Thyroid gland (tissue), 4 donors: Measurements from ENCODE around the gene ZMPSTE24. TPM values are rescaled to one million over a fixed set of nuclear protein-coding genes. Genes with fewer than 3 reads are reported as not detected.
A peak's percentile ranks its signal among the peaks of the same experiment; 100 is the strongest.

Source experiments
- DNase-seq, 2 donors: peaks; one replicate each; pipeline ENCODE4 v3.0.0-alpha.2; 2019
- H3K27ac ChIP-seq, 3 donors: fragments of 200-600 bp; sonication (generic); 1 replicate in 2 of 3; 2 replicates in 1 of 3; pipeline ENCODE4 v1.5.1; 2016 to 2019; ENCODE audit warnings: mild to moderate bottlenecking in 1 of 3, moderate library complexity in 1 of 3
- H3K27me3 ChIP-seq: fragments of 200-600 bp; sonication (generic); one replicate; pipeline ENCODE4 v1.5.1; 2019
- H3K36me3 ChIP-seq, 2 donors: fragments of 200-600 bp; sonication (generic); one replicate each; pipeline ENCODE4 v1.5.1; 2016 to 2019
- H3K4me1 ChIP-seq, 2 donors: fragments of 200-600 bp; sonication (generic); one replicate each; pipeline ENCODE4 v1.5.1; 2017 to 2019
- H3K4me3 ChIP-seq, 3 donors: fragments of 200-600 bp; sonication (generic); replicated peaks in 1 of 3; 1 replicate in 2 of 3; 2 replicates in 1 of 3; pipeline ENCODE4 v1.5.1; 2016; ENCODE audit warnings: mild to moderate bottlenecking in 1 of 3
- H3K9me3 ChIP-seq: fragments of 200-600 bp; sonication (generic); one replicate; pipeline ENCODE4 v1.5.1; 2017
- CTCF ChIP-seq, 6 experiments: fragments of 200-600 bp in 3 of 6; fragments of 450-650 bp in 3 of 6; sonication (generic) in 3 of 6; IDR thresholded peaks; one replicate each; pipeline ENCODE4 v1.5.1; 2016 to 2019; ENCODE audit warnings: antibody characterized with exemption in 6 of 6, mild to moderate bottlenecking in 2 of 6, inconsistent platforms in 1 of 6, moderate library complexity in 1 of 6
- POLR2A ChIP-seq, 2 donors: fragments of 450-650 bp; IDR thresholded peaks; one replicate each; pipeline ENCODE4 v1.6.1; 2017; ENCODE audit warnings: antibody characterized with exemption in 2 of 2, mild to moderate bottlenecking in 2 of 2, moderate library complexity in 1 of 2
- WGBS, 2 donors: methylation state at CpG; one replicate each; pipeline ENCODE4 v1.1.5; 2017; 5-methylcytosine and 5-hydroxymethylcytosine counted together
- intact Hi-C: fragments of 100-400 bp; cut with DNase I; formaldehyde crosslinking; loops from one replicate; pipeline ENCODE4 v1.15.1; 2023
- total RNA-seq, 4 donors: library from RNA; depleted of rRNA; stranded (reverse); fragments of >200 nt; gene quantifications; one replicate each; pipeline ENCODE4 v1.2.3, GENCODE V29; 2016

Gene ZMPSTE24
- total RNA-seq, 4 donors from 2014 or later, result 45.1 to 61.7 (median 56.7) TPM

GRCh38 chr1:40306296-40306695 lies 48.3 kb downstream of the ZMPSTE24 start:
- WGBS, 2 donors, result 68 to 88% methylated on average over 4 of the region's 4 CpGs
- Histone ChIP-seq H3K27ac (no peak overlapping the region), H3K4me1 (peaks cover 23 to 26% of the 10 kb centered on the region in 2 donors), H3K9me3 (no peaks in the 10 kb centered on the region), H3K36me3 (no peaks in the 10 kb centered on the region), H3K27me3 (no peaks in the 10 kb centered on the region), H3K4me3 (no peak overlapping the region)
- TF ChIP-seq POLR2A (IDR thresholded peaks at IDR 0.05), result no peak
- no peak for TF ChIP-seq CTCF (IDR thresholded peaks at IDR 0.05)
- intact Hi-C loops, result no loop called here
- no peak for DNase-seq

GRCh38 chr1:40307186-40307585 lies 49.1 kb downstream of the ZMPSTE24 start:
- Histone ChIP-seq H3K36me3 (no peaks in the 10 kb centered on the region), H3K9me3 (no peaks in the 10 kb centered on the region), H3K27me3 (no peaks in the 10 kb centered on the region), H3K4me3 (no peak overlapping the region), H3K27ac (no peak overlapping the region), H3K4me1 (peaks cover 23 to 26% of the 10 kb centered on the region in 2 donors)
- WGBS, 2 donors, result 96 to 100% methylated on average over 3 to 6 of the region's 6 CpGs
- no peak for DNase-seq
- intact Hi-C loops, result no loop called here
- TF ChIP-seq POLR2A (IDR thresholded peaks at IDR 0.05) (no peak), CTCF (IDR thresholded peaks at IDR 0.05) (no peak)

GRCh38 chr1:40308036-40308727 lies 50.1 kb downstream of the ZMPSTE24 start:
- intact Hi-C loops, result no loop called here
- Histone ChIP-seq H3K4me1 (peaks cover 23 to 26% of the 10 kb centered on the region in 2 donors), H3K36me3 (no peaks in the 10 kb centered on the region), H3K4me3 (no peak overlapping the region), H3K27ac (peak overlapping the region; percentile 20 to 64 (median 48)), H3K27me3 (no peaks in the 10 kb centered on the region), H3K9me3 (no peaks in the 10 kb centered on the region)
- TF ChIP-seq CTCF (IDR thresholded peaks at IDR 0.05) (no peak), POLR2A (IDR thresholded peaks at IDR 0.05) (no peak)
- DNase-seq, result peak; percentile 76 to 87
- WGBS, 2 donors, result 43 to 75% methylated on average over 3 of the region's 6 CpGs

- intact Hi-C loops, result no loop called here
- 42 to 60% methylated on average over 6 to 8 of the region's 8 CpGs for WGBS, 2 donors
- TF ChIP-seq CTCF (IDR thresholded peaks at IDR 0.05), result peak in 1 of 6 experiments; percentile 6
- TF ChIP-seq POLR2A (IDR thresholded peaks at IDR 0.05), result no peak
- Histone ChIP-seq H3K27ac (peak overlapping the region; percentile 73 to 89 (median 76)), H3K9me3 (no peaks in the 10 kb centered on the region), H3K27me3 (no peaks in the 10 kb centered on the region), H3K4me1 (peaks cover 23 to 26% of the 10 kb centered on the region in 2 donors), H3K36me3 (no peaks in the 10 kb centered on the region), H3K4me3 (no peak overlapping the region)
- DNase-seq, result peak; percentile 87 to 92
Observed at GRCh38 chr1:40309374-40310128, 51.5 kb downstream of the ZMPSTE24 start.

GRCh38 chr1:40310129-40310461 lies 52.1 kb downstream of the ZMPSTE24 start:
- H3K9me3 ChIP-seq, result no peaks in the 10 kb centered on the region
- 67 to 69% methylated on average over 1 to 2 of the region's 2 CpGs for WGBS, 2 donors
- H3K27ac ChIP-seq, result peak overlapping the region; percentile 73 to 89 (median 76)
- H3K4me1 ChIP-seq, result peaks cover 23 to 32% of the 10 kb centered on the region in 2 donors
- H3K27me3 ChIP-seq, result no peaks in the 10 kb centered on the region
- no peaks in the 10 kb centered on the region for H3K36me3 ChIP-seq
- TF ChIP-seq CTCF (IDR thresholded peaks at IDR 0.05), result no peak
- TF ChIP-seq POLR2A (IDR thresholded peaks at IDR 0.05), result no peak
- H3K4me3 ChIP-seq, result no peak overlapping the region
- DNase-seq, result no peak
- intact Hi-C loops, result no loop called here
